Activated gamma-delta T cell (primary cell): ENCODE data around the gene SLC29A3.
"Not testable (repeated sequence)": the region's sequence is repeated elsewhere in the genome, so short reads cannot be mapped to it uniquely, and the experiment has no call there.

Source experiments
- DNase-seq: peaks from one replicate; lab custom pipeline; 2025; lab: John Stamatoyannopoulos, UW
- total RNA-seq, 2 donors: gene quantifications; one replicate each; lab custom pipeline; 2026; lab: John Stamatoyannopoulos, UW

SLC29A3 gene
- 4.2 to 6.1 reads per million in 2 donors for total RNA-seq

- DNase-seq, result peak; percentile 74
These were observed at the start of gene SLC29A3 for GRCh38 chr10:71319042-71319799. SLC29A3 (plus strand) TSS chr10:71319259; CDS start chr10:71319310, 51 bp downstream.

- DNase-seq, result no peak
These were observed 49.5 kb upstream of the SLC29A3 start for GRCh38 chr10:71269301-71270288.

DNA sequence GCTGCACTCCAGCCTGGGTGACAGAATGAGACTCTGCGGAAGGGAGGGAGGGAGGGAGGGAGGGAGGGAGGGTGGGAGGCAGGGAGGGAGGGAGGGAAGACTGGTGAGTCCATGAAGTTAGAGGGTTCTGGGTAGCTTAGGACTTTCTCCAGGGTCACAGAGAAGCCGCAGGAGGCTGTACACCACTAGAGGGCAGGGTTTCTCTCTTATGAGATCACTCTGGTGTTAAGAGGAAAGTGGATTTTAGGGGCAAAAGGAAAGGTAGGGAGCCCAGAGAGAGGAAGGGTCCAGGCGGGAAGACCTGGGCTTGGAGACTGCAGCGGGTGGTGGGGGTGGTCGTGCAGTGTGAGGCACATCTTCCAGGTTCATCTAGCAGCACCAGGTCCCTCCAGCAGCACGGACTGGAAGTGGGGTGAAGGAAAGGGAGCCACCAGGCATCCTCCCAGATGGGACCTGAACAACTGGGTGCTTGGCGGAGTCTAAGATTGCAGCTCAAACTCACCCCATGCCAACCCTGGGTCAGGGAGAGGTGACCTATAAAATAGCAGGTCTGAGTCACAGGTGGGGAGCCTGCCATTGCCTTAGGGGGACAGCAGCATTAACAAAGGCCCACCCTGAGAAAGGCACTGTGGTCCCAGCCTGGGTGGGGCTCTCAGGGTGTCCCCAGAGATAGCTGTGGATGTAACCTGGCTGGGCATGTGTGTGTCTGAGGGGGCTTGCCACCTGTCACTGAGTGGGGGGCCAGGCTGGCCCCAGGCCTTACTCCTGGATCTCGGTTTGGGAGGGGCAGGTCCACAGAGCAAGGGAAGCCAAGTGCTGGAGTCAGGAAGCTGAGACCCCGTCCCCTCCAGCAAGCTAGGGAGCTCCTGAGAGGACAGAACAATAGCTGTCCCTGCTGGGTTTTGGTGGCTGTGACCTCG lies 48.5 kb upstream of the SLC29A3 start:
- no peak for DNase-seq

- no peak for DNase-seq
These were observed 47.4 kb upstream of the SLC29A3 start for GRCh38 chr10:71271662-71272055.

DNA sequence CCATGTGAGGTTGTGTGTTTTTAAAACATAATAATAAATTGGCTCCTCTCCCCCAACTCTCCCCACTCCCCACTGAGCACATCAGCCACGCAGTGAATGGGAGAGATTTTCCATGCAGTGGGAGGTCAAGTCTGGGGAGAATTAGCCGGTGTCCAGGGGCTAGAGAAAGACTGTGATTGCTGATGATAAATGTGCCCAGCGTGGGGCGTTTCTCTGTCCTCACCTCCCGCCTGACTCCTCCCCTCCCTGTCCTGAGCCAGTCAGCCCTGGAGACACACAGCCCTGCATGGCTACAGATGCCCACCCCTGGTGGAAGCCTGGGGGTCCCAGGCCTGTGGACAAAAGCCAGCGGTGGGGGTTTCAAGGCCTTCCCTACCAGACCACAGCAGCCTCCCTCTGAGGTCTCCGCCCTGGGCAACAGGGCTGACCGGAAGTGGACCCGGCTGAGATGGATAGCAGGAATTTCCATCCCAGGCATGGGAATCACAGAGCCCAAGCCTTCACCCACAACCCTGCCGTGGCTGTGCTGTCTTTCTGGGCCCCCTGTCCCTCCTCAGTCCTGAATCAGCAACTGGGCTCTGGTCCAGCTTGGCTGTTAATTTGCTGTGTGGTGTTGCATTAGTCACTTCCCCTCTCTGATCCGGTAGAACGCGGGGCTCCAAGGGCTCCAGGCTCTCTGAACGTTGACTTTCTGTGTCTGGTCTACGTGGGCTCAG lies 46.8 kb upstream of the SLC29A3 start:
- DNase-seq, result no peak

DNA sequence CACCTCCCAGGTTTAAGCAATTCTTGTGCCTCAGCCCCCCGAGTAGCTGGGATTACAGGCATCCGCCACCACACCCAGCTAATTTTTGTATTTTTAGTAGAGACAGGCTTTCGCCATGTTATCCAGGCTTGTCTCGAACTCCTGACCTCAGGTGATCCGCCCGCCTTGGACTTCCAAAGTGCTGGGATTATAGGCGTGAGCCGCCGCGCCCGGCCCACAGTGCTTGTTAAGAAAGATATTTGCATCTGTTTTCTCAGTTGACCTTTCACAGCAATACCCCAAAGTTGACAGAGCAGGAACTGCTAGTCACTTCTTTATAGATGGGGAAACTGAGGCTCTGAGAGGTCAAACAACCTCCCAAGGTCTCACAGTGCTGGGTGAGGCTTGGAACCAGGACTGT lies 46.1 kb upstream of the SLC29A3 start:
- not testable (repeated sequence) for DNase-seq

DNA sequence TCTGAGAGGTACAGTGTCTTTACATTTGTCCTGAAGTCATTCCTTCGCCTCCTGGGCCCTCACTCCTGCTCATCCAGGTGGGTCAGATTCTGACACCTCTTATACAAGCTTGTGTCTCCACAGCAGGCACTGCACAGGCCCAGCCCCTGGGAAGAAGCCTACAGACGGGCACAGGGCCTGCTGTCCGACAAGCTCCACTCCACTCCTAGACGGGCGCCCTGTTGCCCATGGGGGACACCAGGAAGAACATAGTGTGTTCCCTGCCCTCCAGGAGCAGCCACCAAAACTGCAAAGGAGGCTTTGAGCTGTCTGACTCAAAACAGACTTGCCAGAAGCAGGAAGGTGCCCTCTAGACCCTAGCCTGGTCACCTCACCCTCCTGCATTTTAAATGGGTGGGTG lies 45.6 kb upstream of the SLC29A3 start:
- no peak for DNase-seq

- DNase-seq, result no peak
These were observed 43.9 kb upstream of the SLC29A3 start for GRCh38 chr10:71274901-71275796.

DNA sequence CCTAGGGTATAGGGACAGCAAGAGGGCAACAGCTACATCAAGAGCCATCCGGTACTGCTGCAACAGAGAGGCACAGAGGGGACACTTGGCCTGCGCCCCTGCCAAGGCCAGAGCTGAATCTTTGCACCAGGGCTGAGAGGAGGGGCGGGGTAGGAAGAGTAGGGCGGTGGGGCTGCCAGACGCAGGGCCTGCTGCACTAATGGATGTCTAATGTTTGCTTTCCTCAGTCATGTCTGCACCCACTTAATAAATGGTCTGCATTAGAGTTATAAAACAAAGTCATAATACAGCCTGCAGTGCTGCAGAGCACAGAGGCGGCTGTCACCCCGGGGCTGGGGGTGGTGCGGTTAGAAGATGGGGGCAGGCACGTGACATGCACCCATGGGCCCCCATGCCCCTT lies 42.2 kb upstream of the SLC29A3 start:
- DNase-seq, result no peak

- no peak for DNase-seq
These were observed 41.0 kb upstream of the SLC29A3 start for GRCh38 chr10:71277914-71278665.

GRCh38 chr10:71278691-71279588 lies 40.1 kb upstream of the SLC29A3 start:
- DNase-seq, result no peak

- no peak for DNase-seq
These were observed 39.4 kb upstream of the SLC29A3 start for GRCh38 chr10:71279590-71280170.

- DNase-seq, result no peak
These were observed 38.8 kb upstream of the SLC29A3 start for GRCh38 chr10:71280216-71280615.

DNA sequence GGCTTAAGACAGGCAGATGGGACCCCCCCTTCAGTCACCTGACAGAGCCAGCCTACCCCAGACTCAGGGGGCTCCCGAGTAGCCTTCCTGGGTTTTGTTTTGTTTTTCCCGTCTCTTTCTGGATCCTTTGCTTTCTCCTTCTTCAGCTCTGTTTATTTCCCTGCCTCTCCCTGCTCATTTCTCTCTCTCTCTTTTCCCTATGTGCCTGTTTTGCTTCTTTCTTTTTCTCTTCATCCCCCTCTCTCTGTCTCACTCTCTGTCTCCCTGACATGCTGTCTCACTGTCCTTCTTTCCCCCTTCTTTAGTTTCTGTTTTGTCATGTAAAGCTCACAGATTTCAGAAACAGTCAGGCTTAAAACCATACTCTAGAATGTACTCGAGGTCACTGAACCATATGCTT lies 38.2 kb upstream of the SLC29A3 start:
- DNase-seq, result no peak

DNA sequence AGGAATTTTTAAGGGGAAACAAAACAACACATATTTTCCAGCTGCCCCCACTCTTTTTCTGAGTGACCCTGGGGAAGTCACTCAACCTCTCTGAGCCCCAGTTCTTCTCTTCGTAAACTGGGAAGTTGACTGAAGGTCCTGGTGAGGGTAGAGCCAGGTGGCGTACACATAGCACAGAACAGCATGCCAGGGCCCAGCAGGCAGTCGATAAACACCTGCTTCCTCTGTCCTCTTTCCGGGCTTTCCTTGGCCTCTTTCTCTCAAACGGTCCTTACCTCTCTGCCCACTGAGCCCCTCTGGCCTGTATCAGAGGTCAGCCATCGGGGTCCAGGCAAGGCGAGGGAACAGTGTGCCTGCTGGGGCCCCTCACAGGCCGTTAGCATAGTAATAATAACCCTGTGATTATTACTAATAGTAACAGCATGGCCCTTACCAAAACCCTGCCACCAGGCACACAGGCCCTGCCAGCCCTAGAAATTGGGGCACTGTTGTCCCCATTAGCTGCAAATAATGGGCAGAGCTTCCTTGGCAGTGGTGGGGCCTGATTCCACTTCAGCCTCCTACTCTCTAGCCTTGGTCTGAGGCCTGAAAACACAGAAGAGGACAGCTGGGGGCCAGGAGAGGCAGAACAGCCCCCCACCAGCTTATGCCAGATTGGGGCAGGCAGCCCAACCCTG lies 37.3 kb upstream of the SLC29A3 start:
- no peak for DNase-seq

DNA sequence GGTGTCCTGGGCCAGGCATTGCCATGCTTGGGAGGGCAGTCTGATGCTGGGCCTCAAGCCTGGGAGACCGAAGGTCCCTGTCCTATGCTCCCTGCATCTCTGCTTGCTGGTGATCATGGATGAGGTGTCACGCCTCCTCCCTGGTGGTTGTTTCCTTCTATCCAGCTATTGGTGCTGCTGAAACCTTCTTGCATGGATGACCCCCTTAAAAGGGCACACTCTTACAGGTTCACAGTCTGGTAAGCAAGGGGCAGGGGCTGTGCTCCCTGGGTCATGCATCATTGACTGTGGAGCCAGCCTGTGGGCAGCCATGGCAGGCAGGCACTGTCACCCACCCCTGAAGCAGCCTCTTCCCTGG lies 36.8 kb upstream of the SLC29A3 start:
- DNase-seq, result no peak

DNA sequence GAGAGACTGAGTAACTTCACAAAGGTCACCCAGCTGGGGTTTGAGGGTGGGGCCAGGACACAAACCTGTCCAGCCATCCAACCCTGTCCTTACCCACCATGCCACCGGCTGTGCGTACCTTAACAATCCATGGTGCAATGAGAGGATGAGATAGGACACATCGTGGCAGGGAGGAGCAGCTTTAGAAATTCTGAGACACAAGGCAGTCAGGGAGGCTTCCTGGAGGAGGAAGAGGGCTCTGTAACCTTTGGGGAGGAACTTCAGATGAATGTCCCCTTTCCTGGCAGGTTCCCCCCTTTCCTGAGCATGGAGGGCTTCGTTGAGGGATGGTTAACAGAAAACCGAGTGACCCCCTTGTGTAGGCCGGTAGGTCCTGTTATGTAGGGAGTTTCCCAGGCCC lies 35.6 kb upstream of the SLC29A3 start:
- DNase-seq, result no peak
